Mesenchymal stem cell (in vitro differentiated cells and primary cell): ENCODE measurements around the gene RFTN1.

Source experiments
- DNase-seq: peaks from one replicate; pipeline ENCODE4 v3.0.0-alpha.2; 2013
- H2AFZ ChIP-seq: one replicate; pipeline ENCODE4 v1.6.1; 2013; ENCODE audit warnings: low read depth, mild to moderate bottlenecking, control low read depth, inconsistent platforms, low read length, moderate library complexity
- H2AK5ac ChIP-seq: 2 replicates; pipeline ENCODE4 v1.6.1; 2013; ENCODE audit warnings: low read length, moderate library complexity, mild to moderate bottlenecking, inconsistent platforms; ENCODE audit not compliant: severe bottlenecking
- H2BK120ac ChIP-seq: one replicate; pipeline ENCODE4 v1.6.1; 2013; ENCODE audit warnings: low read depth, mild to moderate bottlenecking, inconsistent platforms, low read length, moderate library complexity
- H2BK12ac ChIP-seq, 2 experiments: one replicate each; pipeline ENCODE4 v1.6.1; 2013; ENCODE audit warnings: inconsistent platforms in 2 of 2, low read length in 2 of 2, mild to moderate bottlenecking in 2 of 2, moderate library complexity in 2 of 2, control low read depth in 1 of 2
- H2BK15ac ChIP-seq: one replicate; pipeline ENCODE4 v1.6.1; 2013; ENCODE audit warnings: mild to moderate bottlenecking, low read depth, inconsistent platforms; ENCODE audit not compliant: poor library complexity, severe bottlenecking
- H2BK5ac ChIP-seq: 2 replicates; pipeline ENCODE4 v1.6.1; 2013; ENCODE audit warnings: low read depth, mild to moderate bottlenecking, low read length, control low read depth, inconsistent platforms; ENCODE audit not compliant: poor library complexity, severe bottlenecking
- H3K14ac ChIP-seq, 2 experiments: one replicate each; pipeline ENCODE4 v1.6.1; 2013; ENCODE audit warnings: inconsistent platforms in 2 of 2, low read length in 2 of 2, control low read depth in 1 of 2, mild to moderate bottlenecking in 1 of 2, moderate library complexity in 1 of 2
- H3K18ac ChIP-seq, 2 experiments: one replicate each; pipeline ENCODE4 v1.6.1; 2013; ENCODE audit warnings: inconsistent platforms in 2 of 2, low read length in 2 of 2, control low read depth in 1 of 2, low read depth in 1 of 2, mild to moderate bottlenecking in 1 of 2
- H3K23ac ChIP-seq, 2 experiments: one replicate each; pipeline ENCODE4 v1.6.1; 2013; ENCODE audit warnings: inconsistent platforms in 2 of 2, low read length in 2 of 2, mild to moderate bottlenecking in 2 of 2, moderate library complexity in 2 of 2, control low read depth in 1 of 2
- H3K27ac ChIP-seq: 2 replicates; pipeline ENCODE4 v1.5.1; 2013; ENCODE audit warnings: mild to moderate bottlenecking, moderate library complexity, low read length, control low read depth, inconsistent platforms; ENCODE audit not compliant: poor library complexity, severe bottlenecking
- H3K27me3 ChIP-seq, 2 experiments: 2 replicates each; pipeline versions ENCODE4 v1.6.1 to v1.7.0; 2013; ENCODE audit warnings: low read length in 2 of 2, mild to moderate bottlenecking in 2 of 2, moderate library complexity in 2 of 2, control low read depth in 1 of 2, inconsistent platforms in 1 of 2; ENCODE audit not compliant: control insufficient read depth in 1 of 2, insufficient read depth in 1 of 2
- H3K36me3 ChIP-seq, 2 experiments: 2 replicates each; pipeline versions ENCODE4 v1.6.1 to v1.7.0; 2013; ENCODE audit warnings: low read length in 2 of 2, control low read depth in 1 of 2, inconsistent platforms in 1 of 2, low read depth in 1 of 2, mild to moderate bottlenecking in 1 of 2; ENCODE audit not compliant: insufficient read depth in 2 of 2, control insufficient read depth in 1 of 2
- H3K4ac ChIP-seq, 2 experiments: one replicate each; pipeline ENCODE4 v1.6.1; 2013; ENCODE audit warnings: inconsistent platforms in 2 of 2, low read length in 2 of 2, mild to moderate bottlenecking in 2 of 2, moderate library complexity in 2 of 2, control low read depth in 1 of 2, low read depth in 1 of 2
- H3K4me1 ChIP-seq: 2 replicates; pipeline ENCODE4 v1.6.1; 2013; ENCODE audit warnings: low read depth, low read length, control low read depth; ENCODE audit not compliant: control insufficient read depth, insufficient read depth
- H3K4me2 ChIP-seq: 2 replicates; pipeline ENCODE4 v1.6.1; 2013; ENCODE audit warnings: low read length, mild to moderate bottlenecking, inconsistent platforms; ENCODE audit not compliant: poor library complexity, severe bottlenecking
- H3K4me3 ChIP-seq, 2 experiments: 2 replicates each; pipeline versions ENCODE4 v1.5.1 to v1.7.0; 2013; ENCODE audit warnings: low read length in 2 of 2, mild to moderate bottlenecking in 2 of 2, control low read depth in 1 of 2, low read depth in 1 of 2; ENCODE audit not compliant: insufficient read depth in 1 of 2
- H3K79me1 ChIP-seq: replicated peaks from 2 replicates; pipeline ENCODE4 v1.6.1; 2013; ENCODE audit warnings: mild to moderate bottlenecking, control low read depth, low read length, inconsistent platforms; ENCODE audit not compliant: poor library complexity, severe bottlenecking
- H3K9ac ChIP-seq: 2 replicates; pipeline ENCODE4 v1.7.0; 2013; ENCODE audit warnings: mild to moderate bottlenecking, low read length, moderate library complexity
- H3K9me3 ChIP-seq: 2 replicates; pipeline ENCODE4 v1.7.0; 2013; ENCODE audit warnings: mild to moderate bottlenecking, low read length; ENCODE audit not compliant: control insufficient read depth
- H4K8ac ChIP-seq: one replicate; pipeline ENCODE4 v1.6.1; 2013; ENCODE audit warnings: inconsistent platforms, mild to moderate bottlenecking, low read length, moderate library complexity
- H4K91ac ChIP-seq: one replicate; pipeline ENCODE4 v1.6.1; 2013; ENCODE audit warnings: mild to moderate bottlenecking, low read length, inconsistent platforms
- WGBS: methylation state at CpG from one replicate; pipeline ENCODE4 v1.1.7; 2013; ENCODE audit warnings: mixed read lengths; 5-methylcytosine and 5-hydroxymethylcytosine counted together

Gene RFTN1

GRCh38 chr3:16395212-16395611 is 118.3 kb downstream of the RFTN1 start:
- Histone ChIP-seq H3K4ac (no peak overlapping the region), H4K8ac (no peak overlapping the region), H3K4me2 (no peak overlapping the region), H2BK5ac (no peak overlapping the region), H3K9me3 (no peaks in the 10 kb centered on the region), H2AK5ac (no peak overlapping the region), H3K18ac (no peak overlapping the region), H3K27ac (no peak overlapping the region), H3K9ac (no peak overlapping the region), H2AFZ (no peak overlapping the region), H3K79me1 (peaks cover 24% of the 10 kb centered on the region), H3K4me3 (no peak overlapping the region), H3K14ac (no peak overlapping the region), H2BK12ac (no peak overlapping the region), H2BK15ac (no peak overlapping the region), H3K36me3 (peaks cover 0 to 6% of the 10 kb centered on the region in 2 experiments), H2BK120ac (no peak overlapping the region), H3K23ac (no peak overlapping the region), H3K27me3 (no peaks in the 10 kb centered on the region), H4K91ac (no peak overlapping the region), H3K4me1 (peaks cover 15% of the 10 kb centered on the region)
- no peak for DNase-seq
- WGBS: 30% methylated on average over 2 of the region's 3 CpGs

GRCh38 chr3:16394639-16395038 is 118.9 kb downstream of the RFTN1 start:
- H3K4me3 ChIP-seq: no peak overlapping the region
- H3K14ac ChIP-seq: no peak overlapping the region
- no peak for DNase-seq
- no peak overlapping the region for H2BK5ac ChIP-seq
- no peak overlapping the region for H3K18ac ChIP-seq
- WGBS: no CpG with 5 or more reads among the region's 1 CpG
- H2BK15ac ChIP-seq: no peak overlapping the region
- H2AK5ac ChIP-seq: no peak overlapping the region
- no peak overlapping the region for H3K23ac ChIP-seq
- no peak overlapping the region for H4K8ac ChIP-seq
- peaks cover 11% of the 10 kb centered on the region for H3K4me1 ChIP-seq
- H3K27me3 ChIP-seq: no peaks in the 10 kb centered on the region
- no peak overlapping the region for H4K91ac ChIP-seq
- H3K27ac ChIP-seq: no peak overlapping the region
- H3K4me2 ChIP-seq: no peak overlapping the region
- no peak overlapping the region for H3K9ac ChIP-seq
- H3K4ac ChIP-seq: no peak overlapping the region
- H3K79me1 ChIP-seq: peaks cover 25% of the 10 kb centered on the region
- peaks cover 0 to 8% of the 10 kb centered on the region in 2 experiments for H3K36me3 ChIP-seq
- H3K9me3 ChIP-seq: no peaks in the 10 kb centered on the region
- no peak overlapping the region for H2BK12ac ChIP-seq
- no peak overlapping the region for H2AFZ ChIP-seq
- H2BK120ac ChIP-seq: no peak overlapping the region

GRCh38 chr3:16392717-16393116 is 120.8 kb downstream of the RFTN1 start:
- Histone ChIP-seq H3K79me1 (peaks cover 22% of the 10 kb centered on the region), H3K18ac (no peak overlapping the region), H2BK12ac (no peak overlapping the region), H3K27ac (no peak overlapping the region), H3K27me3 (no peaks in the 10 kb centered on the region), H2BK5ac (no peak overlapping the region), H2AFZ (no peak overlapping the region), H4K91ac (no peak overlapping the region), H3K14ac (no peak overlapping the region), H3K4ac (no peak overlapping the region), H3K36me3 (peaks cover 0 to 3% of the 10 kb centered on the region in 2 experiments), H3K4me3 (no peak overlapping the region), H2BK15ac (no peak overlapping the region), H4K8ac (no peak overlapping the region), H2AK5ac (no peak overlapping the region), H3K4me2 (no peak overlapping the region), H3K9me3 (no peaks in the 10 kb centered on the region), H3K4me1 (peaks cover 2% of the 10 kb centered on the region), H3K9ac (no peak overlapping the region), H2BK120ac (no peak overlapping the region), H3K23ac (no peak overlapping the region)
- 71% methylated on average over 1 of the region's 1 CpG for WGBS
- peak; percentile 89 for DNase-seq

- Histone ChIP-seq H3K4ac (peak overlapping the region; percentile 64 to 80), H2BK15ac (no peak overlapping the region), H2BK12ac (peak overlapping the region; percentile 77 to 96), H2AFZ (no peak overlapping the region), H3K27ac (no peak overlapping the region), H3K4me3 (no peak overlapping the region), H3K79me1 (peaks cover 24% of the 10 kb centered on the region), H4K8ac (no peak overlapping the region), H3K4me1 (peaks cover 2% of the 10 kb centered on the region), H3K4me2 (no peak overlapping the region), H2BK120ac (peak overlapping the region; percentile 19), H3K9me3 (no peaks in the 10 kb centered on the region), H3K23ac (no peak overlapping the region), H4K91ac (peak overlapping the region; percentile 86), H2AK5ac (peak overlapping the region; percentile 91), H3K9ac (peak overlapping the region; percentile 14), H2BK5ac (no peak overlapping the region), H3K18ac (peak overlapping the region; percentile 83 to 85), H3K14ac (no peak overlapping the region), H3K27me3 (no peaks in the 10 kb centered on the region), H3K36me3 (peaks cover 0 to 3% of the 10 kb centered on the region in 2 experiments)
- no peak for DNase-seq
- WGBS: 100% methylated on average over 1 of the region's 1 CpG
Observed at GRCh38 chr3:16392065-16392464, 121.4 kb downstream of the RFTN1 start.
